Measurements from ENCODE around the gene GALNTL6. TPM values are rescaled to one million over a fixed set of nuclear protein-coding genes. Genes with fewer than 3 reads are reported as not detected.

GALNTL6 gene
- total and polyA plus RNA-seq, 2 experiments from 2014 or later = 0.38 to 0.40 TPM

DNA sequence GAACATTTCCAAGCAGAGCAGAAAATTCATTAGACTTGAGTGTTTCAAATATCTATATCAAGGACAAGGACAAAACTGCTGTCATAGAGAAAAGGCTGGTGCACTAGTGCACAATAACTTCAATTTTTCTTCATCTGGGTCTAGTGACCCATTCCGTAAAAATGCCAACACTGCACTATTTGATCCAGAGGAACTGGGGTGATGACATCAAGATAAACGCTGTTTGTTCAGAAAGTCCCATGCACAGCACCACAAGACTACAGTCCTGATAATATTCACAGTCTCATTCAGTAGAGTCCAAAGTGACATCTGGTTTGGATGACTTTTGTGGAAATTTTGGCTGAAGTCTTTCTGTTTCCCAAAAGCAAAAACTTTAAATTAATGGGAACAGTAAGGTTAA lies 1051.9 kb downstream of the GALNTL6 start:
- Histone ChIP-seq H3F3A (replicated peaks; ENCODE audit: low read depth) (no peaks in the 10 kb centered on the region), H2AFZ (no peak overlapping the region), H3K79me2 (replicated peaks; ENCODE audit: insufficient read depth) (no peaks in the 10 kb centered on the region), H3K27me3 (ENCODE audit: insufficient read depth) (no peaks in the 10 kb centered on the region), H3K36me3 (ENCODE audit: insufficient read depth) (no peaks in the 10 kb centered on the region), H3K9me2 (ENCODE audit: insufficient read depth) (no peaks in the 10 kb centered on the region), H3K4me3 (no peak overlapping the region), H4K20me1 (replicated peaks; ENCODE audit: insufficient read depth) (no peaks in the 10 kb centered on the region), H3K4me1 (ENCODE audit: insufficient read depth) (peaks cover 6% of the 10 kb centered on the region; the same call in 1 of the 2 replicates), H3K4me2 (no peak overlapping the region), H3K27ac (ENCODE audit: low read depth) (no peak overlapping the region)
- TF ChIP-seq, protein P1, sequence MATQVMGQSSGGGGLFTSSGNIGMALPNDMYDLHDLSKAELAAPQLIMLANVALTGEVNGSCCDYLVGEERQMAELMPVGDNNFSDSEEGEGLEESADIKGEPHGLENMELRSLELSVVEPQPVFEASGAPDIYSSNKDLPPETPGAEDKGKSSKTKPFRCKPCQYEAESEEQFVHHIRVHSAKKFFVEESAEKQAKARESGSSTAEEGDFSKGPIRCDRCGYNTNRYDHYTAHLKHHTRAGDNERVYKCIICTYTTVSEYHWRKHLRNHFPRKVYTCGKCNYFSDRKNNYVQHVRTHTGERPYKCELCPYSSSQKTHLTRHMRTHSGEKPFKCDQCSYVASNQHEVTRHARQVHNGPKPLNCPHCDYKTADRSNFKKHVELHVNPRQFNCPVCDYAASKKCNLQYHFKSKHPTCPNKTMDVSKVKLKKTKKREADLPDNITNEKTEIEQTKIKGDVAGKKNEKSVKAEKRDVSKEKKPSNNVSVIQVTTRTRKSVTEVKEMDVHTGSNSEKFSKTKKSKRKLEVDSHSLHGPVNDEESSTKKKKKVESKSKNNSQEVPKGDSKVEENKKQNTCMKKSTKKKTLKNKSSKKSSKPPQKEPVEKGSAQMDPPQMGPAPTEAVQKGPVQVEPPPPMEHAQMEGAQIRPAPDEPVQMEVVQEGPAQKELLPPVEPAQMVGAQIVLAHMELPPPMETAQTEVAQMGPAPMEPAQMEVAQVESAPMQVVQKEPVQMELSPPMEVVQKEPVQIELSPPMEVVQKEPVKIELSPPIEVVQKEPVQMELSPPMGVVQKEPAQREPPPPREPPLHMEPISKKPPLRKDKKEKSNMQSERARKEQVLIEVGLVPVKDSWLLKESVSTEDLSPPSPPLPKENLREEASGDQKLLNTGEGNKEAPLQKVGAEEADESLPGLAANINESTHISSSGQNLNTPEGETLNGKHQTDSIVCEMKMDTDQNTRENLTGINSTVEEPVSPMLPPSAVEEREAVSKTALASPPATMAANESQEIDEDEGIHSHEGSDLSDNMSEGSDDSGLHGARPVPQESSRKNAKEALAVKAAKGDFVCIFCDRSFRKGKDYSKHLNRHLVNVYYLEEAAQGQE (IDR thresholded peaks at IDR 0.05; ENCODE audit: unreplicated experiment) = no peak
- TF ChIP-seq, protein P2, sequence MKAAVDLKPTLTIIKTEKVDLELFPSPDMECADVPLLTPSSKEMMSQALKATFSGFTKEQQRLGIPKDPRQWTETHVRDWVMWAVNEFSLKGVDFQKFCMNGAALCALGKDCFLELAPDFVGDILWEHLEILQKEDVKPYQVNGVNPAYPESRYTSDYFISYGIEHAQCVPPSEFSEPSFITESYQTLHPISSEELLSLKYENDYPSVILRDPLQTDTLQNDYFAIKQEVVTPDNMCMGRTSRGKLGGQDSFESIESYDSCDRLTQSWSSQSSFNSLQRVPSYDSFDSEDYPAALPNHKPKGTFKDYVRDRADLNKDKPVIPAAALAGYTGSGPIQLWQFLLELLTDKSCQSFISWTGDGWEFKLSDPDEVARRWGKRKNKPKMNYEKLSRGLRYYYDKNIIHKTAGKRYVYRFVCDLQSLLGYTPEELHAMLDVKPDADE (IDR thresholded peaks at IDR 0.05) = no peak
- TF ChIP-seq CREB1 (CRISPR knock-in tag; IDR thresholded peaks at IDR 0.05; ENCODE audit: low read depth) (no peak), ZNF331 (CRISPR knock-in tag; IDR thresholded peaks at IDR 0.05; ENCODE audit: low read depth) (no peak), EZH2phosphoT487 (IDR thresholded peaks at IDR 0.05; ENCODE audit: unreplicated experiment) (no peak), NANOG (IDR thresholded peaks at IDR 0.05; ENCODE audit: borderline replicate concordance) (no peak), STAT1 (IDR thresholded peaks at IDR 0.05; ENCODE audit: unreplicated experiment) (no peak), EZH2 (IDR thresholded peaks at IDR 0.05; ENCODE audit: low read depth, unreplicated experiment) (no peak), ZNF114 (CRISPR knock-in tag; IDR thresholded peaks at IDR 0.05) (no peak), POLR2AphosphoS5 (IDR thresholded peaks at IDR 0.05; ENCODE audit: low read depth) (no peak), JUNB (IDR thresholded peaks at IDR 0.05; ENCODE audit: unreplicated experiment) (no peak)
- TF ChIP-seq, protein P3, sequence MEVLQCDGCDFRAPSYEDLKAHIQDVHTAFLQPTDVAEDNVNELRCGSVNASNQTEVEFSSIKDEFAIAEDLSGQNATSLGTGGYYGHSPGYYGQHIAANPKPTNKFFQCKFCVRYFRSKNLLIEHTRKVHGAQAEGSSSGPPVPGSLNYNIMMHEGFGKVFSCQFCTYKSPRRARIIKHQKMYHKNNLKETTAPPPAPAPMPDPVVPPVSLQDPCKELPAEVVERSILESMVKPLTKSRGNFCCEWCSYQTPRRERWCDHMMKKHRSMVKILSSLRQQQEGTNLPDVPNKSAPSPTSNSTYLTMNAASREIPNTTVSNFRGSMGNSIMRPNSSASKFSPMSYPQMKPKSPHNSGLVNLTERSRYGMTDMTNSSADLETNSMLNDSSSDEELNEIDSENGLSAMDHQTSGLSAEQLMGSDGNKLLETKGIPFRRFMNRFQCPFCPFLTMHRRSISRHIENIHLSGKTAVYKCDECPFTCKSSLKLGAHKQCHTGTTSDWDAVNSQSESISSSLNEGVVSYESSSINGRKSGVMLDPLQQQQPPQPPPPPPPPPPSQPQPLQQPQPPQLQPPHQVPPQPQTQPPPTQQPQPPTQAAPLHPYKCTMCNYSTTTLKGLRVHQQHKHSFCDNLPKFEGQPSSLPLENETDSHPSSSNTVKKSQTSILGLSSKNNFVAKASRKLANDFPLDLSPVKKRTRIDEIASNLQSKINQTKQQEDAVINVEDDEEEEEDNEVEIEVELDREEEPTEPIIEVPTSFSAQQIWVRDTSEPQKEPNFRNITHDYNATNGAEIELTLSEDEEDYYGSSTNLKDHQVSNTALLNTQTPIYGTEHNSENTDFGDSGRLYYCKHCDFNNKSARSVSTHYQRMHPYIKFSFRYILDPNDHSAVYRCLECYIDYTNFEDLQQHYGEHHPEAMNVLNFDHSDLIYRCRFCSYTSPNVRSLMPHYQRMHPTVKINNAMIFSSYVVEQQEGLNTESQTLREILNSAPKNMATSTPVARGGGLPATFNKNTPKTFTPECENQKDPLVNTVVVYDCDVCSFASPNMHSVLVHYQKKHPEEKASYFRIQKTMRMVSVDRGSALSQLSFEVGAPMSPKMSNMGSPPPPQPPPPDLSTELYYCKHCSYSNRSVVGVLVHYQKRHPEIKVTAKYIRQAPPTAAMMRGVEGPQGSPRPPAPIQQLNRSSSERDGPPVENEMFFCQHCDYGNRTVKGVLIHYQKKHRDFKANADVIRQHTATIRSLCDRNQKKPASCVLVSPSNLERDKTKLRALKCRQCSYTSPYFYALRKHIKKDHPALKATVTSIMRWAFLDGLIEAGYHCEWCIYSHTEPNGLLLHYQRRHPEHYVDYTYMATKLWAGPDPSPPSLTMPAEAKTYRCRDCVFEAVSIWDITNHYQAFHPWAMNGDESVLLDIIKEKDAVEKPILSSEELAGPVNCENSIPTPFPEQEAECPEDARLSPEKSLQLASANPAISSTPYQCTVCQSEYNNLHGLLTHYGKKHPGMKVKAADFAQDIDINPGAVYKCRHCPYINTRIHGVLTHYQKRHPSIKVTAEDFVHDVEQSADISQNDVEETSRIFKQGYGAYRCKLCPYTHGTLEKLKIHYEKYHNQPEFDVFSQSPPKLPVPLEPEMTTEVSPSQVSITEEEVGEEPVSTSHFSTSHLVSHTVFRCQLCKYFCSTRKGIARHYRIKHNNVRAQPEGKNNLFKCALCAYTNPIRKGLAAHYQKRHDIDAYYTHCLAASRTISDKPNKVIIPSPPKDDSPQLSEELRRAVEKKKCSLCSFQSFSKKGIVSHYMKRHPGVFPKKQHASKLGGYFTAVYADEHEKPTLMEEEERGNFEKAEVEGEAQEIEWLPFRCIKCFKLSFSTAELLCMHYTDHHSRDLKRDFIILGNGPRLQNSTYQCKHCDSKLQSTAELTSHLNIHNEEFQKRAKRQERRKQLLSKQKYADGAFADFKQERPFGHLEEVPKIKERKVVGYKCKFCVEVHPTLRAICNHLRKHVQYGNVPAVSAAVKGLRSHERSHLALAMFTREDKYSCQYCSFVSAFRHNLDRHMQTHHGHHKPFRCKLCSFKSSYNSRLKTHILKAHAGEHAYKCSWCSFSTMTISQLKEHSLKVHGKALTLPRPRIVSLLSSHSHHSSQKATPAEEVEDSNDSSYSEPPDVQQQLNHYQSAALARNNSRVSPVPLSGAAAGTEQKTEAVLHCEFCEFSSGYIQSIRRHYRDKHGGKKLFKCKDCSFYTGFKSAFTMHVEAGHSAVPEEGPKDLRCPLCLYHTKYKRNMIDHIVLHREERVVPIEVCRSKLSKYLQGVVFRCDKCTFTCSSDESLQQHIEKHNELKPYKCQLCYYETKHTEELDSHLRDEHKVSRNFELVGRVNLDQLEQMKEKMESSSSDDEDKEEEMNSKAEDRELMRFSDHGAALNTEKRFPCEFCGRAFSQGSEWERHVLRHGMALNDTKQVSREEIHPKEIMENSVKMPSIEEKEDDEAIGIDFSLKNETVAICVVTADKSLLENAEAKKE (CRISPR knock-in tag; IDR thresholded peaks at IDR 0.05) = no peak
- TF ChIP-seq, protein P4, sequence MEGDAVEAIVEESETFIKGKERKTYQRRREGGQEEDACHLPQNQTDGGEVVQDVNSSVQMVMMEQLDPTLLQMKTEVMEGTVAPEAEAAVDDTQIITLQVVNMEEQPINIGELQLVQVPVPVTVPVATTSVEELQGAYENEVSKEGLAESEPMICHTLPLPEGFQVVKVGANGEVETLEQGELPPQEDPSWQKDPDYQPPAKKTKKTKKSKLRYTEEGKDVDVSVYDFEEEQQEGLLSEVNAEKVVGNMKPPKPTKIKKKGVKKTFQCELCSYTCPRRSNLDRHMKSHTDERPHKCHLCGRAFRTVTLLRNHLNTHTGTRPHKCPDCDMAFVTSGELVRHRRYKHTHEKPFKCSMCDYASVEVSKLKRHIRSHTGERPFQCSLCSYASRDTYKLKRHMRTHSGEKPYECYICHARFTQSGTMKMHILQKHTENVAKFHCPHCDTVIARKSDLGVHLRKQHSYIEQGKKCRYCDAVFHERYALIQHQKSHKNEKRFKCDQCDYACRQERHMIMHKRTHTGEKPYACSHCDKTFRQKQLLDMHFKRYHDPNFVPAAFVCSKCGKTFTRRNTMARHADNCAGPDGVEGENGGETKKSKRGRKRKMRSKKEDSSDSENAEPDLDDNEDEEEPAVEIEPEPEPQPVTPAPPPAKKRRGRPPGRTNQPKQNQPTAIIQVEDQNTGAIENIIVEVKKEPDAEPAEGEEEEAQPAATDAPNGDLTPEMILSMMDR (conservative IDR thresholded peaks at IDR 0.05; ENCODE audit: low read depth in 2 of 2) = no peak
- no peaks in the 10 kb centered on the region for H3K27me3 Mint-ChIP-seq (ENCODE audit: insufficient read depth, low read depth, poor library complexity)
- H3K4me1 Mint-ChIP-seq = peaks cover 10% of the 10 kb centered on the region; the same call in 2 of the 3 replicates
- no peak overlapping the region for H3K4me3 Mint-ChIP-seq
- ATAC-seq (no peak), DNase-seq (ENCODE audit: low spot score) (no peak)
- H3K9me3 Mint-ChIP-seq = peaks cover 26% of the 10 kb centered on the region
- no peak overlapping the region for H3K27ac Mint-ChIP-seq
- peaks cover 11% of the 10 kb centered on the region for H3K36me3 Mint-ChIP-seq (ENCODE audit: low read depth)
